Naive B cell (primary cell): ENCODE measurements around the gene ERAL1. TPM values are rescaled to one million over a fixed set of nuclear protein-coding genes. Genes with fewer than 3 reads are reported as not detected.

Source experiments
- ATAC-seq, 2 donors: fragments of 150-1000 bp; cut with Tn5 transposase; 2 replicates each; pipeline ENCODE4 v1.10.0; 2021; ENCODE audit warnings: low read depth in 2 of 2, mild to moderate bottlenecking in 2 of 2, moderate library complexity in 2 of 2
- DNase-seq: peaks from one replicate; pipeline ENCODE4 v3.0.0; 2022
- H3K27ac Mint-ChIP-seq, 6 donors: one replicate each; pipeline ENCODE4 v1.8.0; 2020 to 2022; ENCODE audit warnings: mild to moderate bottlenecking in 6 of 6, mixed read lengths in 6 of 6, moderate library complexity in 5 of 6, inconsistent platforms in 2 of 6
- H3K27me3 Mint-ChIP-seq, 3 donors: one replicate each; pipeline ENCODE4 v1.8.0; 2021 to 2022; ENCODE audit warnings: mixed read lengths in 3 of 3, mild to moderate bottlenecking in 1 of 3
- H3K36me3 Mint-ChIP-seq, 2 donors: one replicate each; pipeline ENCODE4 v1.8.0; 2020 to 2022; ENCODE audit warnings: mixed read lengths in 2 of 2, inconsistent platforms in 1 of 2, mild to moderate bottlenecking in 1 of 2
- H3K4me1 Mint-ChIP-seq, 3 donors: one replicate each; pipeline ENCODE4 v1.8.0; 2020 to 2022; ENCODE audit warnings: mixed read lengths in 3 of 3, inconsistent platforms in 1 of 3, mild to moderate bottlenecking in 1 of 3, moderate library complexity in 1 of 3
- H3K4me3 Mint-ChIP-seq, 8 donors: one replicate each; pipeline ENCODE4 v1.8.0; 2020 to 2022; ENCODE audit warnings: mild to moderate bottlenecking in 8 of 8, mixed read lengths in 8 of 8, moderate library complexity in 8 of 8, inconsistent platforms in 2 of 8
- H3K9me3 Mint-ChIP-seq, 7 donors: one replicate each; pipeline ENCODE4 v1.8.0; 2020 to 2022; ENCODE audit warnings: mixed read lengths in 7 of 7, mild to moderate bottlenecking in 5 of 7, inconsistent platforms in 2 of 7, moderate library complexity in 1 of 7
- polyA plus RNA-seq, 6 donors: library from polyadenylated mRNA; unstranded; fragments of 300-500 nt; fragmentation: Illumina TruSeq; gene quantifications; one replicate each; pipeline ENCODE4 v1.2.3, GENCODE V29; 2021; ENCODE audit warnings: low read depth in 6 of 6

ERAL1 gene
- polyA plus RNA-seq: 10 to 100 TPM; 37.0 to 50.3 (median 46.2) TPM

DNA sequence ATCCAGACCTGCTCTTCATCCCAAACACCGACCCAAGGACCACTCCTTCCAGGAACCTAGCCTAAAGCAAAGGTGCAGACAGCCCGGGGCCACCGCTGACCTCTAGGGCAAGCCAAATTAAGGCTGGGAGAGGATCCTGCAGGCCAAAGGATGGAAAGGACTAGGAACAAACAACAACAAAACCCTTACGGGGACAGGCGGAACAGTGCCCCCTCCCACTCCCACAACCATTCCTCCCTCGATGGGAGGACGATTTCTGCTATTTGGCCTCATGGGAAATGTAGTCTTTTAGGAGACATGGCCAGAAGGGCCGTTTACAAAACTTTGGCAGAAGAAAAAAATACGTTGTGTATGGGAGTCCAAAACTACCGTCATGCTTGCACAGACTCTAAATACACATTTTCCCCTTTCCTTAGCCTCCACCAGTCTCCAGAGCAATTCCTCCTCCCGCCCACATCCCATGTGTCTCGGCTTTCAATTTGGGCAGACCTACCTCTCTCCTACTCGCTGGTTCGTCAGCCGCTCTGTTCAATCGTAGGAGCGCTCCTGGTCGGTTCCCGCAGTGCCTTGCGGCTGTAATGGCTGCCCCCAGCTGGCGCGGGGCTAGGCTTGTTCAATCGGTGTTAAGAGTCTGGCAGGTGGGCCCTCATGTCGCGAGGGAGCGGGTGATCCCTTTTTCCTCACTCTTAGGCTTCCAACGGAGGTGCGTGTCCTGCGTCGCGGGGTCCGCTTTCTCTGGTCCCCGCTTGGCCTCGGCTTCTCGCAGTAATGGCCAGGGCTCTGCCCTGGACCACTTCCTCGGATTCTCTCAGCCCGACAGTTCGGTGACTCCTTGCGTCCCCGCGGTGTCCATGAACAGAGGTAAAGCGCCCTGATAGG, at the start of gene ERAL1:
Gene ERAL1 (plus strand): TSS at position 560 of the 879 bp plus-strand sequence. CDS start 19 bp downstream, at position 579.
- Mint-ChIP-seq H3K36me3 (no peaks in the 10 kb centered on the region), H3K4me1 (peaks cover 9 to 22% (median 10%) of the 10 kb centered on the region in 3 donors), H3K9me3 (no peaks in the 10 kb centered on the region), H3K4me3 (peak within 1 kb of the TSS; percentile 87 to 99 (median 94)), H3K27me3 (no peaks in the 10 kb centered on the region), H3K27ac (peak within 1 kb of the TSS; percentile 74 to 97 (median 94))
- DNase-seq: peak; percentile 82
- ATAC-seq: peak; percentile 99 to 100

DNA sequence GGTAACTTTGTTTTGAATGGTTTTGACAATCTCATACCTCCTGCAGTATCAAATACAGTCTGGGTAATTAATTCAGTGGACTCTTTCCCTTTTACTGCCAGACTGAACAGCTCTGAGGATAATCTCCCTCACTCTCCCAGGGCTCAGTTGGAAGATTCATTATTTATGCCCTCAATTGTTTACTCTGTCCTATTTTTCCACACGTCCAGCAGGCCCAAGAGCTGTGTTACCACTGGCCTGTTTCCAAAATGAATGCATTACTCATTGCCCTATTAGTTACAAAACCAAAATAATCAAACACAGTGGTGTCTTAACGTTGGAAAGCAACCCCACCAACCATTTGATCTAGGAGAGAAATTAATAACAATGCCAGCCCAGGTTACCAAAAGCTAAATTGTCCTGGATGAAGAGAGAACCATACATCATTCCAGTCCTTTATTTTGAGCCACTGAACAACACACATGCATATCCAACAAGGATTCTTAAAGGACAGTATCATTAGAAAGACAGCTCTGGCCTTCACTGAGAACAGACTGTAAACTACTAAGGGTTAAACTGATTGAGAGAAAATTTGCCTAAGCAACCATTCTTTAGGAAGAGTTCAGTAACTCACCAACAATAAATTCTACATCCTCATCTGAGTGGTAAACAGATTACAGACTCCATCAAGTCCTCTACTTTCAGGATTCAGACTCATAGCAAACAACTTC, 46.7 kb upstream of the ERAL1 start:
- peaks cover 15 to 32% (median 24%) of the 10 kb centered on the region in 3 donors for H3K4me1 Mint-ChIP-seq
- no peak for DNase-seq
- H3K27ac Mint-ChIP-seq: peak overlapping the region in 5 of 6 donors; percentile 8 to 87 (median 59)
- no peaks in the 10 kb centered on the region for H3K9me3 Mint-ChIP-seq
- H3K36me3 Mint-ChIP-seq: peaks cover 0 to 4% of the 10 kb centered on the region in 2 donors
- no peaks in the 10 kb centered on the region for H3K27me3 Mint-ChIP-seq
- no peak for ATAC-seq
- peak overlapping the region in 1 of 8 donors; percentile 26 for H3K4me3 Mint-ChIP-seq

DNA sequence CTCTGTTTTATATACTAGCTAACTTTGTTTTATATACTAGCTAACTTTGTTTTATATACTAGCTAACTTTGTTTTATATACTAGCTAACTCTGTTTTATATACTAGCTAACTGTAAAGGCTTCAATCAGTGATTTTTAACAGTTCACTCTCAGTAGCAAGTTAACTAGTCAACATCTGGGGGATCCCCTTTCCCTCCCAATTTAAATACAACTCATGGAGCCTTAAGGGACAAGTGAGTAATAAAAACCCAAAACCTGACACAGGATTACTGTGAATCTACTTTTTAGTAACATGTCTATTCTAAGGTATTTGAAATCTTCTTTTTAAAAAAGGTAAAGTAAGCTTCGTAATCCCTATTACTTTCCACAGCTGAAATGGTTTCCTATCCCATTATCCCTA, 44.4 kb upstream of the ERAL1 start:
- Mint-ChIP-seq H3K9me3 (no peaks in the 10 kb centered on the region), H3K27ac (no peak overlapping the region), H3K36me3 (peaks cover 0 to 4% of the 10 kb centered on the region in 2 donors), H3K27me3 (no peaks in the 10 kb centered on the region), H3K4me1 (peaks cover 11 to 27% (median 24%) of the 10 kb centered on the region in 3 donors), H3K4me3 (peak overlapping the region in 3 of 8 donors; percentile 5 to 91 (median 28))
- DNase-seq (no peak), ATAC-seq (no peak)

DNA sequence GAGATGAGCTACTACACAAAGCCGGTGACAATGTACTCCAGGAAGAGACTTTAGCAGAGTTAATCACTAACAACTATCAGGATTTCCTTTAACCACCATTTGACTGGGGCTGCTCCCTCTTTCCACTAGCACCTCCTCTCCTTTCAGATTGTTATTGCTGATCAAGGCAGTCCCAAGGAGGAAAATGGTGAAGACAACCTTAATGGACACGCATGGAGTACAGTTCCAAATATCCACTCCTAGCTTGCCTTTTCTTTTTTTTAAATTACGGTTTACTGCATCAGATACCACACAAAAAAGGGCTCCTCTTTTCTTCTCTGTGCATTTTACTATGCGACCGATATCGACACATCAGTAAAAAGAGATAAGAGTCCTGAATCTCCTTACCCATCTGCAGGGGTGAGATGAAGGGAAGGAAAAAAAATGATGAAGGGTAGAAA, 43.1 kb upstream of the ERAL1 start:
- Mint-ChIP-seq H3K36me3 (peaks cover 0 to 4% of the 10 kb centered on the region in 2 donors), H3K9me3 (no peaks in the 10 kb centered on the region), H3K4me1 (peaks cover 11 to 27% (median 24%) of the 10 kb centered on the region in 3 donors), H3K4me3 (peak overlapping the region; percentile 80 to 96 (median 92)), H3K27ac (peak overlapping the region in 5 of 6 donors; percentile 72 to 96 (median 86)), H3K27me3 (no peaks in the 10 kb centered on the region)
- no peak for DNase-seq
- ATAC-seq: no peak

DNA sequence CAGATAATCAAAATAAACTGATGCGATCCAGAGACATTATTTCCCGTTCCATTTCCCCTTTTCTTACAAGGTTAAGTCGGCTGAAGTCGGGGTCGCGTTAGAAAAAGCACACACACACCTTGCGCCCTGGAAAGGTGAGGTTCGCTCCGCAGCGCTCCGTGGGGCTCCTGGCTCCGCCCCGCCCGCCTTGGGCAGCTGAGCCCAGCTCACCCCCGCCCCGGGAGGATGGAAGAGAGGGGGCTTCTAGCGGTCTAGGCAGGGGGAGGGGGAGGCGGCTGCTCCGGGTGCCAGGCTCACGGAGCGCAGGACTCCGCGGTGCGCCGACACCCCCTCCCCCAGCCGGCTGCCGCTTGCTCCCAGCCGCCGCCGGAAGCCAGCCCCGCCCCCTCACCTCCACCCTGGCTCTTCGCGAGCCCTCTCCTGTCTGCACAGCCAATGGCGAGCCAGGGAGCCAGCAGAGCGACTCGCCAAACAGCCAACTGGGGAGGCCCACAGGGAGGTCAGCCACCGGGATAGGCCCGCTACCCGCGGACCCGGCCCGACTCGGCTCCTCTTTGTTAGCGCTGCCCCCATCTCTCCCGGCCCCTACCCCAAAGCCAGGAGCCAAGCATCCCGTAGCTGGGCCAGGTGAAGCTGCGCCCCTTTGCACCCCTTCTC, 42.6 kb upstream of the ERAL1 start:
- ATAC-seq: peak; percentile 97 to 98
- H3K36me3 Mint-ChIP-seq: peaks cover 0 to 4% of the 10 kb centered on the region in 2 donors
- H3K27me3 Mint-ChIP-seq: no peaks in the 10 kb centered on the region
- DNase-seq: peak; percentile 96
- H3K9me3 Mint-ChIP-seq: no peaks in the 10 kb centered on the region
- H3K4me3 Mint-ChIP-seq: peak overlapping the region; percentile 90 to 96 (median 92)
- H3K27ac Mint-ChIP-seq: peak overlapping the region; percentile 94 to 99 (median 98)
- peaks cover 11 to 27% (median 24%) of the 10 kb centered on the region in 3 donors for H3K4me1 Mint-ChIP-seq

DNA sequence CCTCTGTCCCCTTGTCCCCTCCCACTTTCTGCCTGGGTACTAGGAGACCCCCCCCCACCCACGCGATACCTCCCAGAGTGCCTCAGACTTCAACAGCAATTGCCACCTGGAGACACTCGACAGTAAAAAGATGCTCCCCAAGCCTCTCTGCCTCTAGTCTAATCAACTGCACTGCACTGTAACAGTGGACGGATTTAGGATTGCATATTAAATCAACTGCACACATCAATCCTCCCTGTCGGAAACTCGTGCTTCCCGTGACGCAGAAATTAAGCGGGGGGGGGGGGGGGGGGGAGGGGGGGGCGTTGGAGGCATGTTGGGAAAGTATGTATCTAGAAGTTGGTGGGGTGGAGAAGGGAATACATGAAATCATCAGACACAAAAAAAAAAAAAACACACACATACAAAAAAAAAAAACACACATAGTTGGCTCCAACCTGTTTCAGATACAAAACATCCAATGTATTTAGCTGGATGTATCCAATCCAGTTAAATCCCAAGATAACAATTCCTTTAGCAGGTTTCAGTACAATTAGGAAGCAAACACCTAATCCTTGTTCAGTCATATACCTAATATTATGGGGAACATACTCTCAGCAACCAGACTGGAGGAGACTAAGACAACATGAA, 42.0 kb upstream of the ERAL1 start:
- Mint-ChIP-seq H3K36me3 (peaks cover 0 to 3% of the 10 kb centered on the region in 2 donors), H3K27ac (peak overlapping the region; percentile 94 to 99 (median 98)), H3K27me3 (no peaks in the 10 kb centered on the region), H3K4me3 (peak overlapping the region; percentile 90 to 96 (median 92)), H3K9me3 (no peaks in the 10 kb centered on the region), H3K4me1 (peaks cover 11 to 25% (median 19%) of the 10 kb centered on the region in 3 donors)
- ATAC-seq (peak; percentile 60 to 62), DNase-seq (peak; percentile 5)

DNA sequence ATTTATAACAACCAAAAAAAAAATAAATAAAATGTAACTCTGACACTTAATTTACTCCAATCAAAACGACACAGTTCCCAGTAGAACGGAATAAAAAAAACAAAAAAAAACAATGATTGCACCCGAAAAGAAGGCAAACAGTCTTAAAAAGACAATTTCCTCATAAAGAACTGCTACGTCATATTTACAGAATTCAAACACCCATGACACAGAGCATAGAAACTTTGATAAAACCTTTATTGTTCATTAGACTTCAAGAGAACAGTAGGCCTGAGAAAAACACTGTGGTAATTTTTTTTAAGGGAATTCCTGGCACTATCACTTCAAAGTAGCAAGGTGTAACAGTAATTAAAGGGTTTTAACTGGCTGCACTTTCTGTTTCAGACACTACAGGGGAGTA, 38.3 kb upstream of the ERAL1 start:
- no peak for ATAC-seq
- H3K9me3 Mint-ChIP-seq: no peaks in the 10 kb centered on the region
- DNase-seq: no peak
- peaks cover 4 to 5% (median 4%) of the 10 kb centered on the region in 3 donors for H3K4me1 Mint-ChIP-seq
- H3K4me3 Mint-ChIP-seq: peak overlapping the region in 1 of 8 donors; percentile 70
- no peaks in the 10 kb centered on the region for H3K36me3 Mint-ChIP-seq
- H3K27me3 Mint-ChIP-seq: no peaks in the 10 kb centered on the region
- peak overlapping the region in 3 of 6 donors; percentile 30 to 67 (median 31) for H3K27ac Mint-ChIP-seq

DNA sequence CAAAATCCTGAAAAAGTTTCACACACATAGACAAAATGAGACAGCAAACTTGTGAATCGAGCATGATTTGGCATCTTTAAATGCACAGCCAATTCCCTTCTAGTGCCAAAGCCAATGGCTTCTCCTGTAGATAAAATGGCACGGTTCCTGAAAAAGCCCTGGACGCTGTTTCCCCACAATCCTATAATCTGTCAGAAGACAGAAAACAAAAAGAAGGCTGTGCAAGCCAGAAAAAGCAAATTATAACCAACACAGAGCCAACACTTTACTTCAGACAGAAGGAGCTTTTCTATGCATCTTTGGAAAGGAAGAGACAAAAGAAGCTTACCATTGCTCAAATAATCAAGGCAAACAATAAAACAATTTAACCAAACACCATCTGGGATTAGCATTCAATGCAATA, 36.0 kb upstream of the ERAL1 start:
- Mint-ChIP-seq H3K4me1 (peaks cover 0 to 7% (median 4%) of the 10 kb centered on the region in 3 donors), H3K27ac (peak overlapping the region in 2 of 6 donors; percentile 34 to 67), H3K9me3 (no peaks in the 10 kb centered on the region), H3K4me3 (no peak overlapping the region), H3K36me3 (no peaks in the 10 kb centered on the region), H3K27me3 (no peaks in the 10 kb centered on the region)
- no peak for DNase-seq
- ATAC-seq: no peak

DNA sequence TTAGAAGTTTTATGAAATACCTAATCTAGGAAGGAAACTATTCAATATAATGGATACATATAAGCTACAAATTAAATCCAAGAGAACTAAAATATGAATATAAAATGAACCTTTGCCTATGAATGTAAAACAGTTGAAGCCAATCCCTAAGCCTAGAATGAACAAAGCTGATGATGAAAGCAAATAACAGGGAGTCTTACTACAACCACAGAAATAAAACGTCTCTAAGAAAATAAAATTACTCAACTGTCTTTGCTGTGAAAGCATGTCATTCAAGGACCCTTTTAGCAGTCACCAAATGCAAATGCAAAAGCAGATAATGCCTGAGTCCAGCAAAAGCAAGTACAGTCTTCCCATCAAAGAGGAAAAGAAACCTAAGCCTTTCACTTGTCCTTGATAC, 35.2 kb upstream of the ERAL1 start:
- H3K9me3 Mint-ChIP-seq: no peaks in the 10 kb centered on the region
- no peak overlapping the region for H3K4me3 Mint-ChIP-seq
- no peak for ATAC-seq
- no peaks in the 10 kb centered on the region for H3K36me3 Mint-ChIP-seq
- H3K27ac Mint-ChIP-seq: peak overlapping the region in 1 of 6 donors; percentile 38
- no peaks in the 10 kb centered on the region for H3K27me3 Mint-ChIP-seq
- DNase-seq: no peak
- H3K4me1 Mint-ChIP-seq: peaks cover 0 to 8% (median 7%) of the 10 kb centered on the region in 3 donors

DNA sequence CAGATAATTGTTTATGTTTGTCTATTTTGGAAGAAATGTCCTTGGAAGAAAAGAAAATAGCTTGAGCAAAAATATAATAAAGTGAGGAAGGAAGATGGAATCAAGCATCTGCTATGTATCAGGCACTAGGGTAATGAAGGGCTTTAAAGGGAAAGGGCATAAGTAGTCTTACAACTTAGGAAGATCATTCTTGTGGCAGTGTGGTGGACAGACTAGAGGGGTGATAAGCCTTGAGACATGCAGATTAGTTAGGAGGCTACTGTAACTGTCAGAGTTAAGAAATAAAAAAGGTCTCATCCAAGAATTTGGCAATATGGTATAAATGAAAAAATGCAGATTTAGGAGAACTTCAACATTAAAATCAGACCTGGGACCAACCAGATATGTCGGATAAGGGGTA, 27.1 kb upstream of the ERAL1 start:
- Mint-ChIP-seq H3K4me3 (no peak overlapping the region), H3K27me3 (no peaks in the 10 kb centered on the region)

DNA sequence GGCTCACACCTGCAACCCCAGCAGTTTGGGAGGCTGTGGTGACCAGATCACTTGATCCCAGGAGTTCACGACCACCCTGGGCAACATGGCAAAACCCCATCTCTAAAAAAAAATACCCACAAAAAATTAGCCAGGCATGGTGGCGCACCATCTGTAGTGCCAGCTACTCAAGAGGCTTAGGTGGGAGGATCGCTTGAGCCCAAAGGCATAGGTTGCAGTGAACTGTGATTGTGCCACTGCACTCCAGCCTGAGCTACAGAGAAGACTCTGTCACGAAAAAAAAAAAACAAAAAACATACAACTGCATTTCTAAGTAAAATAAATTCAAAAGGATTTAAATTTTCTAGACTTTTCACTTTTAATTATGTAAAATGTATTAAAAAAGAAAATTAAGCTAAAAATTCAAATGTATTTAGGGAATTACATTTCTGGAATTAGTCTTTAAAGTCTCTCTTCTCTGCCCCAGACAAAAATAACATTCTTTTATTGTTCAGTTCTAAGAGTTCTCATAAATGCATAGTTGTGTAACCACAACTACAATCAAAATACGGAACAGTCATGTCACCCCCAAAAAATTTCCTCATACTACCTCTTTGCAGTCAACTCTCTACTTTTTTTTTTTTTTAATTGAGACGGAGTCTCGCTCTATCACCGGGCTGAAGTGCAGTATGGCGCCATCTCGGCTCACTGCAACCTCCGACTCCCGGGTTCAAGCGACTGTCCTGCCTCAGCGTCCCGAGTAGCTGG, 26.3 kb upstream of the ERAL1 start:
- DNase-seq (no peak), ATAC-seq (no peak)
- Mint-ChIP-seq H3K4me1 (peaks cover 0 to 15% (median 3%) of the 10 kb centered on the region in 3 donors), H3K27ac (no peak overlapping the region), H3K4me3 (no peak overlapping the region), H3K36me3 (no peaks in the 10 kb centered on the region), H3K27me3 (no peaks in the 10 kb centered on the region), H3K9me3 (no peaks in the 10 kb centered on the region)

More for the DNA sequence above, 27.1 kb upstream of the ERAL1 start:
- DNase-seq (no peak), ATAC-seq (no peak)
- H3K36me3 Mint-ChIP-seq: no peaks in the 10 kb centered on the region
- peaks cover 0 to 16% (median 7%) of the 10 kb centered on the region in 3 donors for H3K4me1 Mint-ChIP-seq
- no peaks in the 10 kb centered on the region for H3K9me3 Mint-ChIP-seq
- H3K27ac Mint-ChIP-seq: peak overlapping the region in 1 of 6 donors; percentile 10

DNA sequence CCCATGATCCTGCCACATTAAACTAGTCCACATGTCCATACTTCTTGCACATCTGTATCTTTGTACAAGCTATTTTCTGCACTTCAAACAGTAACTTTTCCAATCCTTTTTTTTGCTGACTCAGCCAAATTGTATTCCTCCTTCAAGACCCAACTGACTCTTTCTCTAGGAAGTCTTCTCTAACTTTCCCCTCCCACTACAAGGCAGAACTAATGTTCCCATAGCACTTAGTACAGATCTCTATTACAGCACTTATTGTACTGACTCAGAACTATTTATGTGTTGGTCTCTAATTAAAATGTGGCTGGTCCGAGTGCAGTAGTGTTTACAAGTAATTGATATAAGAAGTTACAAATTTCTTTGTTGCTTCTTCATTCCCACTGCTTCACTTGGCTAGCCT, 20.4 kb upstream of the ERAL1 start:
- Mint-ChIP-seq H3K36me3 (peaks cover 8% of the 10 kb centered on the region in 2 donors), H3K4me3 (no peak overlapping the region), H3K9me3 (no peaks in the 10 kb centered on the region), H3K27ac (peak overlapping the region in 1 of 6 donors; percentile 15), H3K27me3 (no peaks in the 10 kb centered on the region), H3K4me1 (peaks cover 14 to 16% (median 14%) of the 10 kb centered on the region in 3 donors)
- ATAC-seq (no peak), DNase-seq (no peak)
